ENCODE results near the gene CDIPT. TPM values are rescaled to one million over a fixed set of nuclear protein-coding genes. Genes with fewer than 3 reads are reported as not detected.
"Not testable (repeated sequence)": the region's sequence is repeated elsewhere in the genome, so short reads cannot be mapped to it uniquely, and the experiment has no call there.

CDIPT gene
- total RNA-seq, 1 experiment from 2014 or later, result 47.7 TPM

DNA sequence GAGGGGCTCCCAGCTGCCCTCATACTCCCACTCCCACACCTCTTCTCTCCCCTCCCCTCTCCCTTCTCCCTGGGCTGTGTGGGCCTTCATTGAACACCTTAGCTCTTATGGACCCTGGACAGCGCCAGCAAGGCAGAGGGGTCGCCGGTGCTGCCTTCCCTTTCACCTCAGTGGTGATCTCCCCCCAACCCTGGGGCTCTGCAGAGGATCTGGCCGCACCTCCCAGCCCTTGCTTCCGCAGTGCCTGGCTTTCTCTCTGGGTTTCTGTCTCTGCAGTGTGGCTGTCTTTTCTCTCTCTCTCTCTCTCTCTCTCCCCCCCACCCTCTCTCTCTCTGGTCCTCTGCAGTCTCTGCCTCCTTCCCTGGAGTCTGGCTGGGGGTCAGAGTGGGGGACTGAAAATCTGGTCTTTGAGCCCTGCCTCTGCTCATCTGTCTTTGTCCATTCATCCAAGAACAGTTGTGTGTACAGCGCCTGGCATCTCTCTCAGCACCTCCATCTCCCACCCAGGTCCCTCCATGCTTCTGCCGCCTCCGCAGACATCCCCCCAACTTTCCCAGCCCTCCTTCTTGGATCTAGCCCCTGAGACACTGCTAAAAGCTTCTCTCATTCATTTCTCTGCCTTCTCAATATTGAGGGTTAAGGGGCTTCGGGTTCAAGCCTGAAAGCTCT lies 35.2 kb upstream of the CDIPT start:
- no peak for DNase-seq (ENCODE audit: low spot score)
- in situ Hi-C loops (cut with HindIII; ENCODE audit: low sequenced_read_pairs), result no loop called here

DNA sequence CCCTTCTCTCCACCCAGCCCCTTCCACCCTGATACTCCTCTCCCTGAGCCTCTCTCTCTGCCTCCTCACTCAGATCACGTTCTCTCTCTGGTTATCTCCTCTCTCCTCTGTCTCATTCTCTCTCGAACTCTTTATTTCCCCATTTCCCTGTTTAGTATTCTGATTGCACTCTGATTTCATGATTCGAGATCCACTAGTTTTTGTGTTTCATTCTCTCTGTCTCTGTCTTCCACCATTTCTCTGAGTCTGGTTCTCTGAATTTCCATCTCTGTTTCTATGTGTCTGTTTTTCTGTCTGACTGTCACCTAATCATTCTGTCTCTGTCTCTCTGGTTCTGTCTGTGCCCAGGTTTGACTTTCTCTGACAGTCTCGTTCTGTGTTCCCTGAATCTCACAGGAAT lies 34.3 kb upstream of the CDIPT start:
- in situ Hi-C loops (cut with HindIII; ENCODE audit: low sequenced_read_pairs), result no loop called here
- DNase-seq (ENCODE audit: low spot score), result no peak

DNA sequence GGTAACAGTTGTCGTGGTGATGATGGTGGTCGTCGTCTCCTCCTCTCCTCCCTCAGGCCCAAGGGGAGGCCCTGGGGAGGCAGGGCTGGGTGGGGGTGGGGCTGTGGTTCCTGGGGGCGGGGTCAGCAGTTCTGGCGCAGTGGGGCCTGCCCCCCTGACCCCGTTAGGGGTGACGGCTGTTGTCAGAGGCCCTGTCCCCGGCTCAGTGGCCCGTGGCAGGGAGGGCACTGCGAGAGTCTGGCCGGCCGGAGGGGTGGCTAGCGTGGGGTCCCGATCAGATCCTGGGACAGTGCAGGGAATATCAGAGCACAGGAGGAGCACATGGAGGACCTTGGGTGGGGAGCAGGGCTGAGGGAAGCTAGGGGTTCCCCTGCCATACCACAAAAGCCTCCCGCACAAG lies 33.8 kb upstream of the CDIPT start:
- DNase-seq (ENCODE audit: low spot score), result no peak
- in situ Hi-C loops (cut with HindIII; ENCODE audit: low sequenced_read_pairs), result no loop called here

DNA sequence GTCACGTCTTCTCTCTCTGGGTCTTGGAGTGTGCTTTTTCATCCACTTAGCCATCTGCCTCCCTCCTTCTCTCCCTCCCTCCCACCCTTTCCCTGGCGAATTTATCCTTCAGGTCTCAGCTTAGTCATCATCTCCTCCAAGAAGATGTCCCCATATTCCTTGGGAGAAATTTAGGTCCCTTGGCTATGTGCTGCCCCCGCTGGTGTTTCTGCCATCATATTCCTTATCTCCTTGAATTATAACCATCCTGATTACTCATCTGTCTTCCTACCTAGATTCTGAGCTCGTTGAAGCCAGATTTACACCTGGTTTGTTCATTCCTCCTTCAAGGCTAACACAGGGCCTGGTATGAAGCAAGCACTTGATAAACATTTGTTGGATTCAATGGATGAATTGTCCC lies 31.3 kb upstream of the CDIPT start:
- DNase-seq (ENCODE audit: low spot score), result no peak

DNA sequence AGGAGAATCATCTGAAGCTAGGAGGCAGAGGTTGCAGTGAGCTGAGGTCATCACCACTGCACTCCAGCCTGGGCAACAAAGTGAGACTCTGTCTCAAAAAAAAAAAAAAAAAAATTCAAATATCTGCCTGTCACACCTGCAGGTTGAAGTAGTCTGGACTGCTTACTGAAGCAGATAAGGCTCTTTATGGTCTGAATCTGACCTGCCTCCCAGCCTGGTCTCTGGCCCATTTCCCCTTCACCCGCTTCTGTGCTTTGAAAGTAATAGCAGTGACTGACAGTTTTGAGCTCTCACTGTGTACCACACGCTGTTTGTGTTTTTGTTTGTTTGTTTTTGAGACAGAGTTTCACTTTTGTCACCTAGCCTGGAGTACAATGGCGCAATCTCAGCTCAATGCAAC lies 30.5 kb upstream of the CDIPT start:
- DNase-seq (ENCODE audit: low spot score), result no peak
- in situ Hi-C loops (cut with HindIII; ENCODE audit: low sequenced_read_pairs), result no loop called here

More for the DNA sequence above, 31.3 kb upstream of the CDIPT start:
- in situ Hi-C loops (cut with HindIII; ENCODE audit: low sequenced_read_pairs), result no loop called here

DNA sequence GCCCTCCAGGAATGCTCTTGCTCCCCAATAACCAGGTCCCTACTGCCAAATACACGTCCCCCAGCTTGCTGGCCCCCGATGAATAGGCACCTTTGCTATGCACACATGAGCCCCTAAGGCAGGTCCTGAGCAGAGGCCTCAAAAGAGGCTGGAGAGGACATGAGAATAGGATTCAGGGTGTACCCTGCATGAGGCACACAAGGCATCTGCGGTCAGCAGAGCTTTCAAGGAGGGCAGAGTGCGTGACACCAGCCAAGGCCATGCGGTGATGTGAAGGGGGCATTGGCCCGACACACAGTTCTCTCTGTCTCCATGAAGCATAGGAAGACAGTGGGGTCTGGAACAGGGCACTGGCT lies 29.4 kb upstream of the CDIPT start:
- in situ Hi-C loops (cut with HindIII; ENCODE audit: low sequenced_read_pairs), result no loop called here
- DNase-seq (ENCODE audit: low spot score), result no peak

DNA sequence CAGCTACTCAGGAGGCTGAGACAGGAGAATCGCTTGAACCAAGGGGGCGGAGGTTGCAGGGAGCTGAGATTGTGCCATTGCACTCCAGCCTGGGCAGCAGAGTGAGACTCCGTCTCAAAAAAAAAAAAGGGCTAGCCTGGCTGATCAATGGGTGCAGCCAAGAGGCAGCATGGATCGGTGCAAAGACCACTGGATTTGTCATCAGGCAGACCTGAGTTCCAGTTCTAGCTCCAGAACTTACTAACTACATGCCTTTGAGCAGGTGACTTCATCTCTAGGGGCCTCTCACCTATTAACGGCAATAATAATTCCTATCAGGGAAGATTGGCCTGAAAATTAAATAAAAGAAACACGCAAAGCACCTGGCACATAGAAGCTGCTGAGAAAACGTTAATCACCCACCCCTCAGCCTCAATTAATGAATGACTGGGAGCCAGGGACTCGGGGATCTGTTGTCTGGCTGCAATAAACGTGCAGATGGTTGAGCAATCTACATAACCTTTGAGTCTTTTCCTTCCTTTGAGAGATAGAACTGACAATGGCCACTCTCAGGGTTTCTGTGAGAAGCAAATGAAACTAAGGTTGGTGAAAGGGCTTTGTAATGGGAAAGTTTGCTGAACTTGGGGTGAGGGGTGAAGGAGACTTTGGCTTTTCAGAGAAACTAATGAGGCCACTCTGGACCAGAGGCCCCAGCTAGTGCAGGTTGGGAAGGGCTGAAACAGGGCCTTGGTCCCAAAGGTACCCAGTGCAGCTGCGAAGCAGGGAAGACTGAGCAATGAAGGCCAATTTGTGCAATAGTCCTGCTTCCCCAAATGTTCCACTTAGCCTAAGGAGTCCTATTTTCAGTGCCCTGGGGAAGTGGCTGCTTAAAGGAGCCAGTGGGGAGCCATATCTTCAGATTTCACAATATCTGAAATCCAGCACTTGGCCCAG lies 28.8 kb upstream of the CDIPT start:
- in situ Hi-C loops (cut with HindIII; ENCODE audit: low sequenced_read_pairs), result no loop called here
- DNase-seq (ENCODE audit: low spot score), result no peak

DNA sequence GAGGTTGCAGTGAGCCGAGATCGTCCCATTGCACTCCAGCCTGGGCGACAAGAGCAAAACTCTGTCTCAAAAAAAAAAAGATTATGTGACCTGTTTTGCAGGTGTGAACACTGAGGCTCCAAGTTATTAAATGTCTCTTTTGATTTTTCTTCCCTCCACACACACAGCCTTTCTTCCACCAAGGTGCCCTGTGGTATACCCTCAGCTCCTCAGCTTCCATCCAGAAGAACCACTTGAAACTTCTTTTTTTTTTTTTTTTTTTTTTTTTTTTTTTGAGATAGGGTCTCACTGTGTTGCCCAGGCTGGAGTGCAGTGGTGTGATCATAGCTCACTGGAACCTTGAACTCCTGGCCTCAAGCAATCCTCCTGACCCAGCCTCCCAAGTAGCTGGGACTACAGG lies 26.3 kb upstream of the CDIPT start:
- DNase-seq (ENCODE audit: low spot score); in situ Hi-C loops (cut with HindIII; ENCODE audit: low sequenced_read_pairs): not testable (repeated sequence)

DNA sequence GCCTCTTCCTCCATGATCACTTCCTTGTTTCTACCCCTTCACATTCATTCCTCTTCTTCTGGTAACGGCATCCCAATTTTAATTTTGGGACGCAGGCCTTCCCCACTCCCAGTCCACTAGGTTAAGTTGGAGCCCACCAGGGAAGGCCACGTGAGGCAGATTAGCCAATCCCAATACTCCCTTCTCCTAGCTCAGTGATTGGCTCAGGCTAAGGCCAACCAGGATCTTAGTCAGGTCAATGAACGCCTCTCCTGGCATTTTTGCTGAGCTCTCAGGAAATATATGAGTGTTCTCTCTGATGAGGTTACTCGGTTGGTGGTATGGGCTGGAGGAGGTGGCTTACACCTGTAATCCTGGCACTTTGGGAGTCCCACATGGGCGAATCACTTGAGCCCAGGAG lies 21.0 kb upstream of the CDIPT start:
- no peak for DNase-seq (ENCODE audit: low spot score)
- in situ Hi-C loops (cut with HindIII; ENCODE audit: low sequenced_read_pairs), result no loop called here

DNA sequence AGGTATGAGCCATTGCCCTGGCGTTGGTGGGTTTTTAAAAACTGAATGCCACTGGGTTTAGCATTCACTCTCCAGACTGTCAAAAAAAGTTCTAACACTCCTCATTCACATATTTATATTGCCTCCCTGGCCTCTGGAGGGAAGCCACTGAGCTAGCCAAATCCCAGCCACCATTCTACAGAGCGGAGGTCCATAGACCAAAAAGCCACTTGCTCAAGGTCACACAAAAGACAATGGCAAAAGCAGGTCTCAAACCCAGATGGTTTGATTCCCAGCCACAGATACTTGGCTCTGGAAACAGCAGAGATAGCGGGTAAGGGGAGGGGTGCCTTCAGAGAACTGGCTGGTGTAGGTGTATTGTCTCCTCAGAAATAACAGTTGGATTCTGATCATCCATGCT lies 18.0 kb upstream of the CDIPT start:
- no peak for DNase-seq (ENCODE audit: low spot score)
- in situ Hi-C loops (cut with HindIII; ENCODE audit: low sequenced_read_pairs), result no loop called here

DNA sequence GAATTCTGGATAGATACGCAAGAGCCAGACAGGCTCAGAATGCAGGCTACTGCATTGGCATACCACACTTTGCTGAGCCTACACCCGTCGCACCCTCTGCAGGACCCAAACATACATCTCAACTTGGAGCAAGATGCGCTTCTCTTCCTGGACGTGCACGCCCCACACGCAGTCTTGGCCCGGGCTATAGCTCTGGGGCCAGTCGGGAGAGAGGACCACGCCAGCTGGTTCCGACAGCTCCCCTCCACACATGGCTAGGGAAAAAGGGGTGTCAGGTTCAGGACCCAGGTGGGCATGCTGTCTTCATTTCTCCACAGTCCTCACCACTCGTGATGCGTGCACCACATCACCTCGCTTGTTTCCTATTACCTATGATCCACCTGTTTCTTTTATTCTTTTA lies 15.1 kb upstream of the CDIPT start:
- DNase-seq (ENCODE audit: low spot score), result no peak
- in situ Hi-C loops (cut with HindIII; ENCODE audit: low sequenced_read_pairs), result no loop called here

DNA sequence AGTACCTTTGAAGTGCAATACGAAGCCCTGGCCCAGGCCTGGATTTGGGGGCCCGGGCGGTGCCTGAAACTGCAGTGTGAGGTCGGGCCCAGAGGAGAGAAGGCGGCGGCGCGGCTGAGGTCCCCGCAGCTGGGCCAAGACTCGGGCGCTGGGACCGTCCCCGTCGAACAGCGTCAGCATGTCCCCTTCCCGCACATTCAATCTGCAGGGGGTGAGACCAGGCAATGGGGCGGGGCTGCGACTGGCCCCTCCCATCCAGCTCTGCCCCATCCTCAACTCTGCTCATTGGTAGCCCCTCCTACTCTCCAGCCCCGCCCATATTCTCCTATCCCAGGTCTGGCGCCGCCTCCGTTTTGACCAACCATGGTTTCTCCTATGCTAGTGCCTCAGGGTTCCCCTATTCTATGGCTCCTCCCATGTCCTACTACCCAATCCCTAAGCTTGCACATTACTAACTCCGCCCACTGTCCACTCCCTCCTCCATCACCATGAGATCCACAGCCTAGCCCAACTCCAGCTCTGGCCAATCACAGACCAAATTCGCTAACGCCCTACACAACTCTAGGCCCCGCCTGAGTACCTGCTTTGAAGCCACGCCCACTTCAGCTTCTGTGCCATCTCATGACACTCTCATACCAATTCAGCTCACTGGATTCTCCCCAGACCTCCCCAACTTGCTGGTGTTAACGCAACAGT lies 14.4 kb upstream of the CDIPT start:
- peak; percentile 85 for DNase-seq (ENCODE audit: low spot score)
- in situ Hi-C loops (cut with HindIII; ENCODE audit: low sequenced_read_pairs), result no loop called here

DNA sequence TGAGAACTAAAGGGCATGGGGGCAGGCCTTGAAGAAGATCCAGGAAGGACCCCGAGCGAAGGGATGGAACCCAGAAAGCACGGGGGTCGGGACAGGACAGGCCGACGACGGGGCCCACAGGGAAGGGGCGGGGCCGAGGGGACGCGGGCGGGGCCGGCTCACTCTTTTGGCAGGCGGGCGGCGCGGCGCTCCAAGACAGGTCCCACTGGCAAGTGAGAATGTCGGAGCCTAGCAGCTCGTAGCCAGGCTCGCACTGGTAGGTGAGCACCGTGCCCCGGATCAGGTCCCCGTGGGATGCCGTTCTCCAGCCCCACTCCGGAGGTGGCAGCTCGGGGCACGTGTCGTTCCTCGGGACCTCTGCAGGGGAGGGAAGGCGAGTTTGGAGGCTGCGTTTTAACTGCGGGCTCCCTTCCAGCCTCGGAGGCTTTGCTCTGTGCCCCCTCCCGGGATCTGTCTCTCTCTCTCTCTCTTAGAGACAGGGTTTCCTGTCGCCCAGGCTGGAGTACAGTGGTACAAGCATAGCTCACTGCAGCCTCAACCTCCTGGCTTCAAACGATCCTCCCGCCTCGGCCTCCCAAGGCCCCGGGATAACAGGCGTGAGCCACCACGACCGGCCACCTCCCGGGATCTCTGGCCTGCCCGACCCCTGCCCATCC lies 13.7 kb upstream of the CDIPT start:
- in situ Hi-C loops (cut with HindIII; ENCODE audit: low sequenced_read_pairs), result no loop called here
- peak; percentile 44 for DNase-seq (ENCODE audit: low spot score)

DNA sequence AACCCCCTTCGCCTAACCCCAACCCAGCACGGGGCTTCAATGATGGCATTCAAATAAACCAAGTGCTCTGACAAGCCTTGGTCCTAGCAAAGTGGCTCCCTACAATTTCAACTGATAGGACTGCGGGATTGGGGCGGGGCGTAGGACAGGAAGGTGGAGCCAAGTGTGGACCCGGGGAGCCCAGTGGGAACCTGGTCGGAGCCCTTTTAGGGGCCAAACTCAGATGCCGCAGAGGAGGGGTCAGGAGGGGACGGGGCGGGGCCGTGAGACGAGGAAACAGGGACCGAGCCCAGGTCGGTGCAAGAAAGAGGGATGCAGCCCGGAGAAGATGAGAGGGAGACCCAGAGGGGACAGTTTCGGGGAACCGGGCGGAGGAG lies 13.2 kb upstream of the CDIPT start:
- no peak for DNase-seq (ENCODE audit: low spot score)
- in situ Hi-C loops (cut with HindIII; ENCODE audit: low sequenced_read_pairs), result no loop called here

DNA sequence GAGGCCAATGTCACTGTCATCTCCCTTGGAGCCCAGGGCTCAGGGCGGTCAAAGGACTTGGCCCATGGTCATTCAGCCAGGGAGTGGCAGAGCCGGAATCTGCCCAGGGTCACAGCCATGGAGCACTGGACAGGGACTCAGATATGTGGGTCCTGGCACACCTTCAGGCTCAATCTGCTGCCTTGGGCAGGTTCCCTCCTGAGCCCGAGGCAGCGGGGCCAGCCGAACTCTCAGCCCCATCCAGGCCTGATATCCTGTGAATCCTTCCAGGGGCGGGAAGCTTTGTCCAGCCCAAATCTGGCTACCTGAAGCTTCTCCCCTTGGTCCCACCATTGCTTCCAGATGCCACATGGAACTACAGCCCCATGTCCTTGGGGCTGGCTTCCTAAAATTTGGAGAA lies 12.2 kb upstream of the CDIPT start:
- in situ Hi-C loops (cut with HindIII; ENCODE audit: low sequenced_read_pairs), result no loop called here
- peak; percentile 52 for DNase-seq (ENCODE audit: low spot score)

DNA sequence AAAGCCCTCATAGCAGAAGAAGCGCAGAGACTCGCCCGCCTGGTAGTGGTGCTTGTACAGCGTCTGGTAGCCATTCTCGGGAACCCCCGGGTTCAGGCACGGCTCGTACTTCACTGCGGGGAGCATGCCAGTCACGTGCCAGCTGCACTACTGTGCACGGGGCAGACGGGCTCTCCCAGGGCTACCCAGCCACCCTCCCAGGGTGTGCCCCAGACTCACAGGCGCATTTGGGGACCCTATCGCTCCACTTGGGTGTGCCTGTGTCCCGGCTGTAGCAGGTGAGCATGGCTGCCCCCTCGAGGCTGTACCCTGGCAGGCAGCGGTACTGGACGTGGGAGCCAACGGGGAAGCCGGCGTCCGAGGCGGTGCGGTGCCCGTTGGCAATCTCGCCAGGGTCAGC lies 10.3 kb upstream of the CDIPT start:
- in situ Hi-C loops (cut with HindIII; ENCODE audit: low sequenced_read_pairs), result no loop called here
- no peak for DNase-seq (ENCODE audit: low spot score)

DNA sequence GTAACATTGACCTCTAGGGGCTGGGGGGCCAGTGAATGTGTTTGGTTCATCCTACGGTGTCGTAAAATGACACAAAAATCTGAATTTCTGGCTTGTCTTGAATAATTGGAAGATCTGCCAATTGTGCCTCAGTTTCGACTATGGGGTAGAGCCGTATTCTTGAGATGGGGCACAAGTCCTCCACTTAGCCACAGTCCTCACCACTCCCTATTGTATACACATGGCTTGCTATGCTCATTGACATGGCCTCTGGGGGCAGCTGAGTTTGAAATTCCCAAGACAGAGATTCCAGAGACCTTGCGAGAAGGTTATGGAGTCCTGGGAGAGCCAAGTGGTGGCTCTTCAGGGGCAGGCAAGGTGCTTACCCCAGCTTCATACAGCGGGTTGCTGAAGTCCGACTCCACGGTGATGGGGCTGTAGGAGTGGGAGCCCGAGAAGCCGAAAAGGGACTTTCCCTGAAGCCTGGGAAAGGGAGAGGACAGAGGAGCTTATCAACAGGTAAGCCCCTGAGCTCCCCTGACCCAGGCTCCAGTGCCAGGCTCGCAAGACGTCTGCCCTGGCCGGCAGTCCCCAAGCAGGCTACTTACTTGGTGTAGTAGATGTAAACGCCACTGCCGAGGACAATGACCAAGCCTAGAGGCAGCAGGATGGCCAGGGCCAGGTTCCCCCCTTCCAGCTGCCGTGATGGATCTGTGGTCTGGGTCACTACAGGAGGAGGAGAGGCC lies 9.0 kb upstream of the CDIPT start:
- in situ Hi-C loops (cut with HindIII; ENCODE audit: low sequenced_read_pairs), result no loop called here
- DNase-seq (ENCODE audit: low spot score), result no peak

DNA sequence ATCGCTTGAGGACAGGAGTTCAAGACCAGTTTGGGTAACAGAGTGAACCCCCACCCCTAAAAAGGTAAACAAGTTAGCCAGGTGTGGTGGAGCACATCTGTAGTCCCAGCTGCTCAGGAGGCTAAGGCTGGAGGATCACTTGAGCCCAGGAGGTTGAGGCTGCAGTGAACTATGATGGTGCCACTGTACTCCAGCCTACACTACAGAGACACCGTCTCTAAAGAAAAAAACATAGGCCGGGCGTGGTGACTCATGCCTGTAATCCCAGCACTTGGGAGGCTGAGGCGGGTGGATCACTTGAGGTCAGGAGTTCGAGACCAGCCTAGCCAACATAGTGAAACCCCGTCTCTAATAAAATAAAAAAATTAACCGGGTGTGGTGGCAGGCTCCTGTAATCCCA lies 6.0 kb upstream of the CDIPT start:
- in situ Hi-C loops (cut with HindIII; ENCODE audit: low sequenced_read_pairs); DNase-seq (ENCODE audit: low spot score): not testable (repeated sequence)

DNA sequence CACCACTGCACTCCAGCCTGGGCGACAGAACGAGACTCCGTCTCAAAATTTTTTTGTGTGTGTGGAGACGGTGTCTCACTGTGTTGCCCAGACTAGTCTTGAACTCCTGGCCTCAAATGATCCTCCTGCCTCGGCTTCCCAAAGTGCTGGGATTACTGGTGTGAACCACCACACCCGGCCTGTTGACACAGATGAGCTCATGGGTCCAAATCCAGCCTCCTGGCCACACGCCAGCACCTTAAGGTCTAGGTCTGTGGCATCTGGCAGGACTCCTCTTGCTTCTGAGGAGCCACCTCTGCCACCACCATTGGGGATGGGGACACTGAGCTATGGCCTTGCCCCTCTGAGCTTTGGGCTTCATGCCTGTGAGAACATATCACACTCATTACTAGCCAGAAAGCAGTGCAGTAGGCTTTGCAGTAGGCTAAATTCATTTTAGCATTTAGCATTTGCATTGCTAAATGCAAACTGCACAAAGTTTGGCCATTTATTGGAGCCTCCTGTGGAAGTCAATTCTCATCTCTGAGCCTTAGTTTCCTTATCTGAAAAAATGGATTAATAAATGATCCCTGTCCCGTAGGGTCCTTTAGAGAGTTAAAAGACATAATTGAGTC lies 5.5 kb upstream of the CDIPT start:
- no peak for DNase-seq (ENCODE audit: low spot score)
- in situ Hi-C loops (cut with HindIII; ENCODE audit: low sequenced_read_pairs), result no loop called here

Data from G401 (cell line).